ENCODE data around the gene GRID1.

DNA sequence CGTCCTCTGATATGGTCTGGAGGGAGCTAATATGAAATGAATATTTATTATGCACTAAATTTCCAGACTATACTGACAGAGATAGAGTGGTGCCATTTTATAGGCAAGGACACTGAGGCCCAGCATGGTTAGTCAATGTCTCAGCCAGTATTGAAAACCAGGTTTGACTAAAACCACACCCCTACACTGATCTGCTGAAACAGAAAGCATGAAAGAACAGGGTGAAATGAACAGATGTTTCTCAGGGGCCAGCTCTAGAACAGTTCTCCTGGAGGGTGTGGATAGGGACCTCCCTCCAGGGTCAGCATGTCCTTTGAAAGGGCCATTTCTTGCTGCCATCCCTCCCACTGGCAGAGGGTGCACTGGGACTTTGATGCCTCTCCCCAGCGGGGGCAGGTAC is 700.5 kb downstream of the GRID1 start:
- TF ChIP-seq, protein P1, sequence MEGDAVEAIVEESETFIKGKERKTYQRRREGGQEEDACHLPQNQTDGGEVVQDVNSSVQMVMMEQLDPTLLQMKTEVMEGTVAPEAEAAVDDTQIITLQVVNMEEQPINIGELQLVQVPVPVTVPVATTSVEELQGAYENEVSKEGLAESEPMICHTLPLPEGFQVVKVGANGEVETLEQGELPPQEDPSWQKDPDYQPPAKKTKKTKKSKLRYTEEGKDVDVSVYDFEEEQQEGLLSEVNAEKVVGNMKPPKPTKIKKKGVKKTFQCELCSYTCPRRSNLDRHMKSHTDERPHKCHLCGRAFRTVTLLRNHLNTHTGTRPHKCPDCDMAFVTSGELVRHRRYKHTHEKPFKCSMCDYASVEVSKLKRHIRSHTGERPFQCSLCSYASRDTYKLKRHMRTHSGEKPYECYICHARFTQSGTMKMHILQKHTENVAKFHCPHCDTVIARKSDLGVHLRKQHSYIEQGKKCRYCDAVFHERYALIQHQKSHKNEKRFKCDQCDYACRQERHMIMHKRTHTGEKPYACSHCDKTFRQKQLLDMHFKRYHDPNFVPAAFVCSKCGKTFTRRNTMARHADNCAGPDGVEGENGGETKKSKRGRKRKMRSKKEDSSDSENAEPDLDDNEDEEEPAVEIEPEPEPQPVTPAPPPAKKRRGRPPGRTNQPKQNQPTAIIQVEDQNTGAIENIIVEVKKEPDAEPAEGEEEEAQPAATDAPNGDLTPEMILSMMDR (IDR thresholded peaks at IDR 0.05), result no peak
- no peak for TF ChIP-seq ZFX (IDR thresholded peaks at IDR 0.05; ENCODE audit: borderline replicate concordance)

Measured in 22Rv1 (cell line).